H1 (cell line): Measurements from ENCODE around the gene MKKS.

Source experiments
- HDAC2 ChIP-seq, 2 experiments: fragments of 300-600 bp in 1 of 2; sonication (generic) in 1 of 2; IDR thresholded peaks; 2 replicates each; pipeline ENCODE4 v1.6.1; 2011 to 2012; ENCODE audit warnings: low read depth in 2 of 2, low read length in 2 of 2, mild to moderate bottlenecking in 2 of 2, moderate library complexity in 2 of 2, borderline replicate concordance in 1 of 2, inconsistent platforms in 1 of 2
- TAF1 ChIP-seq: IDR thresholded peaks from 2 replicates; pipeline ENCODE4 v1.6.1; 2011; ENCODE audit warnings: mild to moderate bottlenecking, low read depth, low read length
- TCF12 ChIP-seq: IDR thresholded peaks from 2 replicates; pipeline ENCODE4 v1.6.1; 2011; ENCODE audit warnings: low read depth, mild to moderate bottlenecking, low read length
- TF ChIP-seq, protein P1 (sequence below): IDR thresholded peaks from 2 replicates; pipeline ENCODE4 v1.6.1; 2011; ENCODE audit warnings: low read depth, mild to moderate bottlenecking, low read length; ENCODE audit not compliant: insufficient read depth
- TF ChIP-seq, protein P2 (sequence below), 3 experiments: IDR thresholded peaks; 1 replicate in 2 of 3; 2 replicates in 1 of 3; pipeline versions ENCODE4 v1.5.1 to v1.6.1; 2011; ENCODE audit warnings: low read length in 3 of 3, mild to moderate bottlenecking in 3 of 3, inconsistent platforms in 2 of 3, low read depth in 1 of 3, moderate library complexity in 1 of 3; ENCODE audit not compliant: insufficient read depth in 1 of 3; ENCODE audit errors: control extremely low read depth in 1 of 3

DNA sequence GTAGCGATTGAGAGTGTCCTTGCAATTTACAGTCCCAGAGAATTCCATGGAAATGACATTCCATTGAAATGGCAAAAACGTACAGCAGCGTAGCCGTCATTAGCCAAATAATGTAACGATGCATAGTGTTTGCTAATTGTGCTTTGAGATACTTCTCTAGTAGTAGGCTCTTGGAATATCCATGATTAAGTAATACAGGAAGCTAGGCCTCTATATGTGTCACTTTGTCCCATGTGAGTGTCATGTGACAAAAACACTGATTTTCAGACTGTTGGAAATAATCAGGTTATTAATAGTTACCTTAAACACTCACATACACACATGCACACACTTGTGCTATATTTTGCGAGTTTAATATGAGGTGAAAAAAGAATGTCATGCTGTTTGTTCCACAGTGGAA lies 36.3 kb upstream of the MKKS start:
- TF ChIP-seq TCF12, result no peak
- TF ChIP-seq, protein P1, sequence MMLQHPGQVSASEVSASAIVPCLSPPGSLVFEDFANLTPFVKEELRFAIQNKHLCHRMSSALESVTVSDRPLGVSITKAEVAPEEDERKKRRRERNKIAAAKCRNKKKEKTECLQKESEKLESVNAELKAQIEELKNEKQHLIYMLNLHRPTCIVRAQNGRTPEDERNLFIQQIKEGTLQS, result no peak
- TF ChIP-seq, protein P2, sequence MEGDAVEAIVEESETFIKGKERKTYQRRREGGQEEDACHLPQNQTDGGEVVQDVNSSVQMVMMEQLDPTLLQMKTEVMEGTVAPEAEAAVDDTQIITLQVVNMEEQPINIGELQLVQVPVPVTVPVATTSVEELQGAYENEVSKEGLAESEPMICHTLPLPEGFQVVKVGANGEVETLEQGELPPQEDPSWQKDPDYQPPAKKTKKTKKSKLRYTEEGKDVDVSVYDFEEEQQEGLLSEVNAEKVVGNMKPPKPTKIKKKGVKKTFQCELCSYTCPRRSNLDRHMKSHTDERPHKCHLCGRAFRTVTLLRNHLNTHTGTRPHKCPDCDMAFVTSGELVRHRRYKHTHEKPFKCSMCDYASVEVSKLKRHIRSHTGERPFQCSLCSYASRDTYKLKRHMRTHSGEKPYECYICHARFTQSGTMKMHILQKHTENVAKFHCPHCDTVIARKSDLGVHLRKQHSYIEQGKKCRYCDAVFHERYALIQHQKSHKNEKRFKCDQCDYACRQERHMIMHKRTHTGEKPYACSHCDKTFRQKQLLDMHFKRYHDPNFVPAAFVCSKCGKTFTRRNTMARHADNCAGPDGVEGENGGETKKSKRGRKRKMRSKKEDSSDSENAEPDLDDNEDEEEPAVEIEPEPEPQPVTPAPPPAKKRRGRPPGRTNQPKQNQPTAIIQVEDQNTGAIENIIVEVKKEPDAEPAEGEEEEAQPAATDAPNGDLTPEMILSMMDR (IDR thresholded peaks at IDR 0.05; ENCODE audit: control extremely low read depth in 1 of 3, insufficient read depth in 1 of 3, low read depth in 1 of 3, low read length in 3 of 3), result no peak
- no peak for TF ChIP-seq HDAC2 (IDR thresholded peaks at IDR 0.05; ENCODE audit: borderline replicate concordance in 1 of 2, low read depth in 2 of 2, low read length in 2 of 2)
- no peak for TF ChIP-seq TAF1
